Neutrophil (primary cell): Measurements from ENCODE around the gene TMEM203.

Source experiments
- H3K27ac ChIP-seq: fragments of 200-600 bp; sonication (generic); 2 replicates; pipeline ENCODE4 v1.5.1; 2016; ENCODE audit warnings: mild to moderate bottlenecking, moderate library complexity
- H3K27me3 ChIP-seq: fragments of 200-600 bp; sonication (generic); 2 replicates; pipeline ENCODE4 v1.6.0; 2016; ENCODE audit warnings: mild to moderate bottlenecking
- H3K36me3 ChIP-seq: fragments of 200-600 bp; sonication (generic); 2 replicates; pipeline ENCODE4 v1.5.1; 2017
- H3K4me1 ChIP-seq, 2 experiments: fragments of 200-600 bp in 1 of 2; sonication (generic) in 1 of 2; 1 replicate in 1 of 2; 2 replicates in 1 of 2; pipeline versions ENCODE4 v1.5.1 to v1.6.1; 2013 to 2016; ENCODE audit warnings: low read depth in 1 of 2, low read length in 1 of 2, mild to moderate bottlenecking in 1 of 2, moderate library complexity in 1 of 2; ENCODE audit not compliant: control insufficient read depth in 1 of 2, insufficient read depth in 1 of 2
- H3K4me3 ChIP-seq, 2 experiments: fragments of 200-600 bp in 1 of 2; sonication (generic) in 1 of 2; 1 replicate in 1 of 2; 2 replicates in 1 of 2; pipeline ENCODE4 v1.5.1; 2013 to 2016; ENCODE audit warnings: low read depth in 1 of 2, low read length in 1 of 2, mild to moderate bottlenecking in 1 of 2, moderate library complexity in 1 of 2
- H3K9me3 ChIP-seq: fragments of 200-600 bp; sonication (generic); 2 replicates; pipeline ENCODE4 v1.5.1; 2016
- TF ChIP-seq, protein P1 (sequence below): fragments of 200-600 bp; sonication (generic); IDR thresholded peaks from 2 replicates; pipeline ENCODE4 v1.5.1; 2016; ENCODE audit warnings: antibody characterized with exemption

TMEM203 gene

GRCh38 chr9:137163365-137163715 is 42.1 kb downstream of the TMEM203 start:
- Histone ChIP-seq H3K9me3 (no peaks in the 10 kb centered on the region), H3K4me1 (peaks cover 0 to 7% of the 10 kb centered on the region in 2 experiments), H3K27me3 (peaks cover 100% of the 10 kb centered on the region), H3K4me3 (peak overlapping the region in 1 of 2 experiments; percentile 10), H3K27ac (no peak overlapping the region), H3K36me3 (no peaks in the 10 kb centered on the region)
- TF ChIP-seq, protein P1, sequence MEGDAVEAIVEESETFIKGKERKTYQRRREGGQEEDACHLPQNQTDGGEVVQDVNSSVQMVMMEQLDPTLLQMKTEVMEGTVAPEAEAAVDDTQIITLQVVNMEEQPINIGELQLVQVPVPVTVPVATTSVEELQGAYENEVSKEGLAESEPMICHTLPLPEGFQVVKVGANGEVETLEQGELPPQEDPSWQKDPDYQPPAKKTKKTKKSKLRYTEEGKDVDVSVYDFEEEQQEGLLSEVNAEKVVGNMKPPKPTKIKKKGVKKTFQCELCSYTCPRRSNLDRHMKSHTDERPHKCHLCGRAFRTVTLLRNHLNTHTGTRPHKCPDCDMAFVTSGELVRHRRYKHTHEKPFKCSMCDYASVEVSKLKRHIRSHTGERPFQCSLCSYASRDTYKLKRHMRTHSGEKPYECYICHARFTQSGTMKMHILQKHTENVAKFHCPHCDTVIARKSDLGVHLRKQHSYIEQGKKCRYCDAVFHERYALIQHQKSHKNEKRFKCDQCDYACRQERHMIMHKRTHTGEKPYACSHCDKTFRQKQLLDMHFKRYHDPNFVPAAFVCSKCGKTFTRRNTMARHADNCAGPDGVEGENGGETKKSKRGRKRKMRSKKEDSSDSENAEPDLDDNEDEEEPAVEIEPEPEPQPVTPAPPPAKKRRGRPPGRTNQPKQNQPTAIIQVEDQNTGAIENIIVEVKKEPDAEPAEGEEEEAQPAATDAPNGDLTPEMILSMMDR: no peak

DNA sequence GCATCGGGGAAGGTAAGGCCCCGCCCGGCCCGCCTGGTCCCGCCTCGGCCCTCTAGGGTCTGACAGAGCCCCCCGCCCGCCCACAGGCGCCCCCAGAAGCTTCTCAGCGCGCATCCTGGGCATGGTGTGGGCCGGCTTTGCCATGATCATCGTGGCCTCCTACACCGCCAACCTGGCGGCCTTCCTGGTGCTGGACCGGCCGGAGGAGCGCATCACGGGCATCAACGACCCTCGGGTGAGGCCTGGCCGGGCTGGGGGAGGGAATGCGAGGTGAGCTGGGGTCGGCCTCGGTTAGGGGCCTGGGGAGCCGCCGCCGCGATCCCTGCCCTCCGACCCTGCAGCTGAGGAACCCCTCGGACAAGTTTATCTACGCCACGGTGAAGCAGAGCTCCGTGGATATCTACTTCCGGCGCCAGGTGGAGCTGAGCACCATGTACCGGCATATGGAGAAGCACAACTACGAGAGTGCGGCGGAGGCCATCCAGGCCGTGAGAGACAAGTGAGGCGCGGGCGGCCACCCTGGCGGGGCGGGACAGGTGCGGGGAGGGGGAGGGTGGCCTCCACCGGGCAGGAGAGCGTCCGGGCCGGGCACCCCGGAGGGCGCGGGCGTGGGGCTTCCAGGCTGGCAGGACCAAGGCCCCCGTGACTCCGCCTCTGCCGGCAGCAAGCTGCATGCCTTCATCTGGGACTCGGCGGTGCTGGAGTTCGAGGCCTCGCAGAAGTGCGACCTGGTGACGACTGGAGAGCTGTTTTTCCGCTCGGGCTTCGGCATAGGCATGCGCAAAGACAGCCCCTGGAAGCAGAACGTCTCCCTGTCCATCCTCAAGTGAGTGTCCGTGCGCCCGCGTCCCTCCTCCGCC is 42.7 kb downstream of the TMEM203 start:
- Histone ChIP-seq H3K4me1 (peaks cover 0 to 7% of the 10 kb centered on the region in 2 experiments), H3K27me3 (peaks cover 100% of the 10 kb centered on the region), H3K9me3 (no peaks in the 10 kb centered on the region), H3K4me3 (peak overlapping the region in 1 of 2 experiments; percentile 10), H3K27ac (no peak overlapping the region), H3K36me3 (no peaks in the 10 kb centered on the region)
- TF ChIP-seq, protein P1: no peak

DNA sequence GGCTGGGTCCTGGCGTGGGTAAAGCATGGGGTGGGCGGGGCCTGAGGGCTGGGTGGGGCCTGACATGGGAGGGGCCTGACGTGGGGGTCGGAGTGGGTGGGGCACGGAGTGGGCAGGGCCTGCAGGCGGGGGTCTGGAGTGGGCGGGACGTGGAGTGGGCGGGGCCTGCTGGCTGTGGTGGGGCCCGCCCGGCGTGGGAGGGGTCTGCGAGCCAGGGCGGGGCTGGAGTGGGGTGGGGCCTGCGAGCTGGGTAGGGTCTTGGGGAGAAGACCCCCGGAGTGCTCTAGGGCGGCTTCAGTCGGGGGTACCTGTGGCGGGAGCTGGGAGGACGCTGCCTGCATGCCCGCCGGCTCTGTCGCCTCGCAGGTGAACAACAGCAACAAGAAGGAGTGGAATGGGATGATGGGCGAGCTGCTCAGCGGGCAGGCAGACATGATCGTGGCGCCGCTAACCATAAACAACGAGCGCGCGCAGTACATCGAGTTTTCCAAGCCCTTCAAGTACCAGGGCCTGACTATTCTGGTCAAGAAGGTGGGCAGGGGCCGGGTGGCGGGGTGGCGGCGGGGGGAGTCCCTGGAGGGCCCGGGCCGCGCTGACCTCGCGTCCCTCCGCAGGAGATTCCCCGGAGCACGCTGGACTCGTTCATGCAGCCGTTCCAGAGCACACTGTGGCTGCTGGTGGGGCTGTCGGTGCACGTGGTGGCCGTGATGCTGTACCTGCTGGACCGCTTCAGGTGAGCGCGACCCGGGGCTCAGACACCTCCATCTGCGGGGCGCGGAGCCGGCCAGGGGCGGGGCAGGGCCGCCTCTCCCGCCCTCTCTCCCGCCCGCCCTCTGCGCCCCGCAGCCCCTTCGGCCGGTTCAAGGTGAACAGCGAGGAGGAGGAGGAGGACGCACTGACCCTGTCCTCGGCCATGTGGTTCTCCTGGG is 43.6 kb downstream of the TMEM203 start:
- H3K9me3 ChIP-seq: no peaks in the 10 kb centered on the region
- no peak overlapping the region for H3K4me3 ChIP-seq
- H3K4me1 ChIP-seq: peaks cover 0 to 7% of the 10 kb centered on the region in 2 experiments
- no peaks in the 10 kb centered on the region for H3K36me3 ChIP-seq
- no peak overlapping the region for H3K27ac ChIP-seq
- TF ChIP-seq, protein P1: no peak
- peaks cover 100% of the 10 kb centered on the region for H3K27me3 ChIP-seq

GRCh38 chr9:137160716-137161557 is 44.5 kb downstream of the TMEM203 start:
- TF ChIP-seq, protein P1: no peak
- H3K9me3 ChIP-seq: no peaks in the 10 kb centered on the region
- H3K27ac ChIP-seq: no peak overlapping the region
- peaks cover 100% of the 10 kb centered on the region for H3K27me3 ChIP-seq
- H3K4me1 ChIP-seq: peaks cover 3 to 7% of the 10 kb centered on the region in 2 experiments
- H3K4me3 ChIP-seq: no peak overlapping the region
- no peaks in the 10 kb centered on the region for H3K36me3 ChIP-seq

- TF ChIP-seq, protein P1: no peak
- Histone ChIP-seq H3K36me3 (no peaks in the 10 kb centered on the region), H3K27me3 (peaks cover 100% of the 10 kb centered on the region)
Observed at GRCh38 chr9:137160054-137160425, 45.4 kb downstream of the TMEM203 start.

More at GRCh38 chr9:137160054-137160425, 45.4 kb downstream of the TMEM203 start:
- peaks cover 3 to 7% of the 10 kb centered on the region in 2 experiments for H3K4me1 ChIP-seq
- no peaks in the 10 kb centered on the region for H3K9me3 ChIP-seq
- H3K27ac ChIP-seq: no peak overlapping the region
- H3K4me3 ChIP-seq: no peak overlapping the region
